ENCODE results near the gene CD244.

GRCh38 chr1:160850993-160851392 lies 11.7 kb downstream of the CD244 start:
- TF ChIP-seq, protein P1, sequence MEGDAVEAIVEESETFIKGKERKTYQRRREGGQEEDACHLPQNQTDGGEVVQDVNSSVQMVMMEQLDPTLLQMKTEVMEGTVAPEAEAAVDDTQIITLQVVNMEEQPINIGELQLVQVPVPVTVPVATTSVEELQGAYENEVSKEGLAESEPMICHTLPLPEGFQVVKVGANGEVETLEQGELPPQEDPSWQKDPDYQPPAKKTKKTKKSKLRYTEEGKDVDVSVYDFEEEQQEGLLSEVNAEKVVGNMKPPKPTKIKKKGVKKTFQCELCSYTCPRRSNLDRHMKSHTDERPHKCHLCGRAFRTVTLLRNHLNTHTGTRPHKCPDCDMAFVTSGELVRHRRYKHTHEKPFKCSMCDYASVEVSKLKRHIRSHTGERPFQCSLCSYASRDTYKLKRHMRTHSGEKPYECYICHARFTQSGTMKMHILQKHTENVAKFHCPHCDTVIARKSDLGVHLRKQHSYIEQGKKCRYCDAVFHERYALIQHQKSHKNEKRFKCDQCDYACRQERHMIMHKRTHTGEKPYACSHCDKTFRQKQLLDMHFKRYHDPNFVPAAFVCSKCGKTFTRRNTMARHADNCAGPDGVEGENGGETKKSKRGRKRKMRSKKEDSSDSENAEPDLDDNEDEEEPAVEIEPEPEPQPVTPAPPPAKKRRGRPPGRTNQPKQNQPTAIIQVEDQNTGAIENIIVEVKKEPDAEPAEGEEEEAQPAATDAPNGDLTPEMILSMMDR (IDR thresholded peaks at IDR 0.05), result no peak
- TF ChIP-seq POLR2A (IDR thresholded peaks at IDR 0.05) (no peak), EP300 (IDR thresholded peaks at IDR 0.05) (no peak)
